Activated naive CD8-positive, alpha-beta T cell treated with anti-CD3 and anti-CD28 coated beads, Interleukin-2, amount 50 U/mL, for 24 hours (primary cell): ENCODE measurements around the gene RAP1GAP2.

ENCODE experiments used
- ATAC-seq: fragments of 150-1000 bp; cut with Tn5 transposase; one replicate; pipeline ENCODE4 v1.10.0; 2021
- DNase-seq: peaks from one replicate; pipeline ENCODE4 v3.0.0; 2021
- H3K27ac Mint-ChIP-seq: one replicate; pipeline ENCODE4 v1.8.0; 2021; ENCODE audit warnings: mild to moderate bottlenecking, mixed read lengths
- H3K27me3 Mint-ChIP-seq: one replicate; pipeline ENCODE4 v1.8.0; 2021; ENCODE audit warnings: mixed read lengths
- H3K36me3 Mint-ChIP-seq: one replicate; pipeline ENCODE4 v1.8.0; 2021; ENCODE audit warnings: low read depth, mixed read lengths
- H3K4me1 Mint-ChIP-seq: one replicate; pipeline ENCODE4 v1.8.0; 2021; ENCODE audit warnings: mixed read lengths
- H3K4me3 Mint-ChIP-seq: one replicate; pipeline ENCODE4 v1.8.0; 2021; ENCODE audit warnings: mild to moderate bottlenecking, moderate library complexity, mixed read lengths
- H3K9me3 Mint-ChIP-seq: one replicate; pipeline ENCODE4 v1.8.0; 2021; ENCODE audit warnings: mixed read lengths

RAP1GAP2 gene

GRCh38 chr17:3003296-3004149, 207.3 kb downstream of the RAP1GAP2 start:
- Mint-ChIP-seq H3K4me3 (peak overlapping the region; percentile 14), H3K36me3 (no peaks in the 10 kb centered on the region), H3K27ac (no peak overlapping the region), H3K27me3 (no peaks in the 10 kb centered on the region), H3K4me1 (peaks cover 24% of the 10 kb centered on the region), H3K9me3 (no peaks in the 10 kb centered on the region)
- ATAC-seq, result peak; percentile 9
- no peak for DNase-seq

- no peaks in the 10 kb centered on the region for H3K27me3 Mint-ChIP-seq
- H3K36me3 Mint-ChIP-seq, result no peaks in the 10 kb centered on the region
- H3K9me3 Mint-ChIP-seq, result no peaks in the 10 kb centered on the region
- peaks cover 24% of the 10 kb centered on the region for H3K4me1 Mint-ChIP-seq
- ATAC-seq (peak; percentile 69), DNase-seq (peak; percentile 65)
- no peak overlapping the region for H3K27ac Mint-ChIP-seq
- peak overlapping the region; percentile 14 for H3K4me3 Mint-ChIP-seq
Measured at GRCh38 chr17:3004150-3004801, 208.0 kb downstream of the RAP1GAP2 start.

- Mint-ChIP-seq H3K4me1 (peaks cover 24% of the 10 kb centered on the region), H3K27ac (no peak overlapping the region), H3K4me3 (no peak overlapping the region), H3K27me3 (no peaks in the 10 kb centered on the region), H3K9me3 (no peaks in the 10 kb centered on the region), H3K36me3 (no peaks in the 10 kb centered on the region)
- DNase-seq (no peak), ATAC-seq (no peak)
Measured at GRCh38 chr17:3004925-3005324, 208.7 kb downstream of the RAP1GAP2 start.

GRCh38 chr17:3005696-3006095, 209.5 kb downstream of the RAP1GAP2 start:
- Mint-ChIP-seq H3K27ac (no peak overlapping the region), H3K27me3 (no peaks in the 10 kb centered on the region)

GRCh38 chr17:3006801-3007200, 210.6 kb downstream of the RAP1GAP2 start:
- Mint-ChIP-seq H3K36me3 (no peaks in the 10 kb centered on the region), H3K27ac (no peak overlapping the region), H3K27me3 (no peaks in the 10 kb centered on the region), H3K9me3 (no peaks in the 10 kb centered on the region), H3K4me1 (peaks cover 24% of the 10 kb centered on the region), H3K4me3 (no peak overlapping the region)
- ATAC-seq, result no peak
- no peak for DNase-seq

More at GRCh38 chr17:3005696-3006095, 209.5 kb downstream of the RAP1GAP2 start:
- H3K4me1 Mint-ChIP-seq, result peaks cover 24% of the 10 kb centered on the region
- H3K36me3 Mint-ChIP-seq, result no peaks in the 10 kb centered on the region
- no peak for DNase-seq
- H3K9me3 Mint-ChIP-seq, result no peaks in the 10 kb centered on the region
- ATAC-seq, result no peak
- no peak overlapping the region for H3K4me3 Mint-ChIP-seq

GRCh38 chr17:3007651-3008121, 211.4 kb downstream of the RAP1GAP2 start:
- H3K4me3 Mint-ChIP-seq, result no peak overlapping the region
- no peak for ATAC-seq
- H3K36me3 Mint-ChIP-seq, result no peaks in the 10 kb centered on the region
- H3K27ac Mint-ChIP-seq, result no peak overlapping the region
- H3K9me3 Mint-ChIP-seq, result no peaks in the 10 kb centered on the region
- peaks cover 20% of the 10 kb centered on the region for H3K4me1 Mint-ChIP-seq
- H3K27me3 Mint-ChIP-seq, result no peaks in the 10 kb centered on the region
- DNase-seq, result no peak

GRCh38 chr17:3008336-3009288, 212.4 kb downstream of the RAP1GAP2 start:
- no peaks in the 10 kb centered on the region for H3K36me3 Mint-ChIP-seq
- H3K4me1 Mint-ChIP-seq, result peaks cover 11% of the 10 kb centered on the region
- H3K4me3 Mint-ChIP-seq, result no peak overlapping the region
- H3K27me3 Mint-ChIP-seq, result no peaks in the 10 kb centered on the region
- H3K27ac Mint-ChIP-seq, result no peak overlapping the region
- ATAC-seq (no peak), DNase-seq (no peak)
- H3K9me3 Mint-ChIP-seq, result no peaks in the 10 kb centered on the region

- Mint-ChIP-seq H3K36me3 (no peaks in the 10 kb centered on the region), H3K4me1 (peaks cover 6% of the 10 kb centered on the region), H3K4me3 (no peak overlapping the region), H3K27ac (no peak overlapping the region), H3K9me3 (no peaks in the 10 kb centered on the region), H3K27me3 (no peaks in the 10 kb centered on the region)
- DNase-seq (no peak), ATAC-seq (no peak)
Measured at GRCh38 chr17:3009411-3009920, 213.2 kb downstream of the RAP1GAP2 start.

GRCh38 chr17:3011891-3012290, 215.7 kb downstream of the RAP1GAP2 start:
- no peak overlapping the region for H3K27ac Mint-ChIP-seq
- no peaks in the 10 kb centered on the region for H3K27me3 Mint-ChIP-seq
- no peak overlapping the region for H3K4me3 Mint-ChIP-seq
- no peaks in the 10 kb centered on the region for H3K36me3 Mint-ChIP-seq
- H3K9me3 Mint-ChIP-seq, result no peaks in the 10 kb centered on the region
- ATAC-seq, result no peak
- DNase-seq, result no peak
- H3K4me1 Mint-ChIP-seq, result no peaks in the 10 kb centered on the region

GRCh38 chr17:3012926-3013581, 216.8 kb downstream of the RAP1GAP2 start:
- ATAC-seq (peak; percentile 93), DNase-seq (peak; percentile 65)
- H3K27ac Mint-ChIP-seq, result no peak overlapping the region
- no peaks in the 10 kb centered on the region for H3K27me3 Mint-ChIP-seq
- H3K36me3 Mint-ChIP-seq, result no peaks in the 10 kb centered on the region
- no peaks in the 10 kb centered on the region for H3K9me3 Mint-ChIP-seq
- H3K4me3 Mint-ChIP-seq, result no peak overlapping the region
- H3K4me1 Mint-ChIP-seq, result no peaks in the 10 kb centered on the region

- peaks cover 8% of the 10 kb centered on the region for H3K36me3 Mint-ChIP-seq
- H3K27me3 Mint-ChIP-seq, result no peaks in the 10 kb centered on the region
- H3K9me3 Mint-ChIP-seq, result no peaks in the 10 kb centered on the region
- no peaks in the 10 kb centered on the region for H3K4me1 Mint-ChIP-seq
- H3K27ac Mint-ChIP-seq, result no peak overlapping the region
- ATAC-seq (no peak), DNase-seq (no peak)
- H3K4me3 Mint-ChIP-seq, result no peak overlapping the region
Measured at GRCh38 chr17:3015890-3016289, 219.7 kb downstream of the RAP1GAP2 start.

- Mint-ChIP-seq H3K4me3 (no peak overlapping the region), H3K36me3 (peaks cover 26% of the 10 kb centered on the region), H3K27ac (no peak overlapping the region), H3K4me1 (no peaks in the 10 kb centered on the region), H3K9me3 (peaks cover 13% of the 10 kb centered on the region), H3K27me3 (no peaks in the 10 kb centered on the region)
- ATAC-seq (no peak), DNase-seq (no peak)
Measured at GRCh38 chr17:3017936-3018335, 221.7 kb downstream of the RAP1GAP2 start.

- H3K27me3 Mint-ChIP-seq, result no peaks in the 10 kb centered on the region
Measured at GRCh38 chr17:3019761-3020160, 223.5 kb downstream of the RAP1GAP2 start.

GRCh38 chr17:3020381-3020780, 224.1 kb downstream of the RAP1GAP2 start:
- H3K27ac Mint-ChIP-seq, result no peak overlapping the region
- H3K4me3 Mint-ChIP-seq, result no peak overlapping the region
- DNase-seq, result no peak
- no peaks in the 10 kb centered on the region for H3K27me3 Mint-ChIP-seq
- H3K4me1 Mint-ChIP-seq, result no peaks in the 10 kb centered on the region
- ATAC-seq, result no peak
- H3K9me3 Mint-ChIP-seq, result peaks cover 21% of the 10 kb centered on the region
- peaks cover 34% of the 10 kb centered on the region for H3K36me3 Mint-ChIP-seq

More at GRCh38 chr17:3019761-3020160, 223.5 kb downstream of the RAP1GAP2 start:
- H3K27ac Mint-ChIP-seq, result no peak overlapping the region
- peaks cover 21% of the 10 kb centered on the region for H3K9me3 Mint-ChIP-seq
- H3K4me3 Mint-ChIP-seq, result no peak overlapping the region
- peaks cover 34% of the 10 kb centered on the region for H3K36me3 Mint-ChIP-seq
- H3K4me1 Mint-ChIP-seq, result no peaks in the 10 kb centered on the region
- DNase-seq, result no peak
- no peak for ATAC-seq
